Hepatocyte (in vitro differentiated cells): ENCODE measurements around the gene TMCC1.

ENCODE experiments used
- EZH2 ChIP-seq: fragments of 200-600 bp; sonication (generic); IDR thresholded peaks from 2 replicates; pipeline ENCODE4 v1.6.1; 2016; ENCODE audit warnings: antibody characterized with exemption, mild to moderate bottlenecking, borderline replicate concordance
- EZH2phosphoT487 ChIP-seq: fragments of 200-600 bp; sonication (generic); IDR thresholded peaks from one replicate; pipeline ENCODE4 v1.6.1; 2018; ENCODE audit warnings: antibody characterized with exemption, mild to moderate bottlenecking, low read depth, moderate library complexity; ENCODE audit not compliant: unreplicated experiment, severe bottlenecking
- TF ChIP-seq, protein P1 (sequence below): fragments of 200-600 bp; sonication (generic); IDR thresholded peaks from 2 replicates; pipeline ENCODE4 v1.5.1; 2016; ENCODE audit warnings: antibody characterized with exemption, mild to moderate bottlenecking; ENCODE audit not compliant: poor library complexity

DNA sequence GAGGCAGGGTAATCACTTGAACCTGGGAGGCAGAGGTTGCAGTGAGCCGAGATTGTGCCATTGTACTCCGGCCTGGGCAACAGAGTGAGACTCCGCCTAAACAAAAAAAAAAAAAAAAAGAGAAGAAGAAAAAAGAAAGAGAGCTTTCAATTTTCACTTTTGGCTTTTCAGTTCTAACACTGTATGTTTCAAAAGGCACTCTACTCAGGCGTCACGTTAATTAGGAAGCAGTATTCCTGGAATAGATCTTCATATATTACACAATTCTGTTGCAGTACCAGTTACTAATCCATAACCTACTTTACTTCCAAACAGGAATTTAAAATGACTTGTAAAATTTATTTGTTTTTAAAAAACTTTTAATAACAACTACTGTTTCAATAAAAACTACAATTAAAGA lies 155.3 kb downstream of the TMCC1 start:
- no peak for TF ChIP-seq EZH2
- TF ChIP-seq, protein P1, sequence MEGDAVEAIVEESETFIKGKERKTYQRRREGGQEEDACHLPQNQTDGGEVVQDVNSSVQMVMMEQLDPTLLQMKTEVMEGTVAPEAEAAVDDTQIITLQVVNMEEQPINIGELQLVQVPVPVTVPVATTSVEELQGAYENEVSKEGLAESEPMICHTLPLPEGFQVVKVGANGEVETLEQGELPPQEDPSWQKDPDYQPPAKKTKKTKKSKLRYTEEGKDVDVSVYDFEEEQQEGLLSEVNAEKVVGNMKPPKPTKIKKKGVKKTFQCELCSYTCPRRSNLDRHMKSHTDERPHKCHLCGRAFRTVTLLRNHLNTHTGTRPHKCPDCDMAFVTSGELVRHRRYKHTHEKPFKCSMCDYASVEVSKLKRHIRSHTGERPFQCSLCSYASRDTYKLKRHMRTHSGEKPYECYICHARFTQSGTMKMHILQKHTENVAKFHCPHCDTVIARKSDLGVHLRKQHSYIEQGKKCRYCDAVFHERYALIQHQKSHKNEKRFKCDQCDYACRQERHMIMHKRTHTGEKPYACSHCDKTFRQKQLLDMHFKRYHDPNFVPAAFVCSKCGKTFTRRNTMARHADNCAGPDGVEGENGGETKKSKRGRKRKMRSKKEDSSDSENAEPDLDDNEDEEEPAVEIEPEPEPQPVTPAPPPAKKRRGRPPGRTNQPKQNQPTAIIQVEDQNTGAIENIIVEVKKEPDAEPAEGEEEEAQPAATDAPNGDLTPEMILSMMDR: no peak
- no peak for TF ChIP-seq EZH2phosphoT487
